ENCODE results near the gene HDHD5.

HDHD5 gene

GRCh38 chr22:17167486-17167885 is 8.4 kb upstream of the HDHD5 start:
- no peak overlapping the region for H3K4me3 ChIP-seq (replicated peaks; ENCODE audit: low read depth, low read length)
- DNase-seq (ENCODE audit: extremely low read depth, low read depth) = no peak
- TF ChIP-seq CTCF (IDR thresholded peaks at IDR 0.05; ENCODE audit: low read depth, low read length, missing control alignments) = no peak

- no peak for DNase-seq (ENCODE audit: extremely low read depth, low read depth)
- TF ChIP-seq CTCF (IDR thresholded peaks at IDR 0.05; ENCODE audit: low read depth, low read length, missing control alignments) = peak; percentile 35
- H3K4me3 ChIP-seq (replicated peaks; ENCODE audit: low read depth, low read length) = no peak overlapping the region
Measured at GRCh38 chr22:17164392-17165024, 5.4 kb upstream of the HDHD5 start.

GRCh38 chr22:17162731-17163130 is 3.7 kb upstream of the HDHD5 start:
- no peak for DNase-seq (ENCODE audit: extremely low read depth, low read depth)
- no peak for TF ChIP-seq CTCF (IDR thresholded peaks at IDR 0.05; ENCODE audit: low read depth, low read length, missing control alignments)
- no peak overlapping the region for H3K4me3 ChIP-seq (replicated peaks; ENCODE audit: low read depth, low read length)

GRCh38 chr22:17161991-17162390 is 2.9 kb upstream of the HDHD5 start:
- TF ChIP-seq CTCF (IDR thresholded peaks at IDR 0.05; ENCODE audit: low read depth, low read length, missing control alignments) = no peak
- no peak overlapping the region for H3K4me3 ChIP-seq (replicated peaks; ENCODE audit: low read depth, low read length)
- DNase-seq (ENCODE audit: extremely low read depth, low read depth) = no peak

- H3K4me3 ChIP-seq (replicated peaks; ENCODE audit: low read depth, low read length) = peak overlapping the region; percentile 59
- TF ChIP-seq CTCF (IDR thresholded peaks at IDR 0.05; ENCODE audit: low read depth, low read length, missing control alignments) = no peak
- no peak for DNase-seq (ENCODE audit: extremely low read depth, low read depth)
Measured at GRCh38 chr22:17159504-17159951, 451 bp upstream of the HDHD5 start.

- H3K4me3 ChIP-seq (replicated peaks; ENCODE audit: low read depth, low read length) = peak overlapping the region; percentile 59
- no peak for TF ChIP-seq CTCF (IDR thresholded peaks at IDR 0.05; ENCODE audit: low read depth, low read length, missing control alignments)
- no peak for DNase-seq (ENCODE audit: extremely low read depth, low read depth)
Measured at GRCh38 chr22:17158176-17158567, 905 bp downstream of the HDHD5 start.

- DNase-seq (ENCODE audit: extremely low read depth, low read depth) = no peak
- no peak for TF ChIP-seq CTCF (IDR thresholded peaks at IDR 0.05; ENCODE audit: low read depth, low read length, missing control alignments)
- H3K4me3 ChIP-seq (replicated peaks; ENCODE audit: low read depth, low read length) = peak overlapping the region; percentile 59
Measured at GRCh38 chr22:17157714-17158113, 1.4 kb downstream of the HDHD5 start.
